ENCODE measurements around the gene PHLDB3. TPM values are rescaled to one million over a fixed set of nuclear protein-coding genes. Genes with fewer than 3 reads are reported as not detected.
"Not testable (repeated sequence)": the region's sequence is repeated elsewhere in the genome, so short reads cannot be mapped to it uniquely, and the experiment has no call there.

PHLDB3 gene
- polyA plus RNA-seq (2014; cell fraction: cytosol; rRNA removed), result 4.5 and 6.5 TPM in 2 replicates
- 12.4 and 12.6 TPM in 2 replicates for polyA plus RNA-seq (2014; cell fraction: nucleus; rRNA removed)

- peak; percentile 28 for DNase-seq (ENCODE audit: low spot score)
Measured at GRCh38 chr19:43504426-43505185, at the start of gene PHLDB3. PHLDB3 (minus strand) TSS chr19:43504746; CDS start chr19:43504118, 628 bp downstream.

- no peak for DNase-seq (ENCODE audit: low spot score)
Measured at GRCh38 chr19:43553656-43554055, 49.1 kb upstream of the PHLDB3 start.

GRCh38 chr19:43552616-43553015 lies 48.1 kb upstream of the PHLDB3 start:
- DNase-seq (ENCODE audit: low spot score), result no peak

- no peak for DNase-seq (ENCODE audit: low spot score)
Measured at GRCh38 chr19:43552198-43552450, 47.6 kb upstream of the PHLDB3 start.

- DNase-seq (ENCODE audit: low spot score), result no peak
Measured at GRCh38 chr19:43551399-43552197, 47.1 kb upstream of the PHLDB3 start.

GRCh38 chr19:43548706-43549105 lies 44.2 kb upstream of the PHLDB3 start:
- DNase-seq (ENCODE audit: low spot score), result no peak

- DNase-seq (ENCODE audit: low spot score), result not testable (repeated sequence)
Measured at GRCh38 chr19:43547926-43548325, 43.4 kb upstream of the PHLDB3 start.

GRCh38 chr19:43546581-43546980 lies 42.0 kb upstream of the PHLDB3 start:
- DNase-seq (ENCODE audit: low spot score), result no peak

- DNase-seq (ENCODE audit: low spot score), result no peak
Measured at GRCh38 chr19:43545981-43546380, 41.4 kb upstream of the PHLDB3 start.

- no peak for DNase-seq (ENCODE audit: low spot score)
Measured at GRCh38 chr19:43545276-43545675, 40.7 kb upstream of the PHLDB3 start.

- no peak for DNase-seq (ENCODE audit: low spot score)
Measured at GRCh38 chr19:43544077-43544476, 39.5 kb upstream of the PHLDB3 start.

GRCh38 chr19:43541920-43542650 lies 37.5 kb upstream of the PHLDB3 start:
- DNase-seq (ENCODE audit: low spot score), result no peak

- DNase-seq (ENCODE audit: low spot score), result no peak
Measured at GRCh38 chr19:43540381-43540780, 35.8 kb upstream of the PHLDB3 start.

GRCh38 chr19:43538922-43539321 lies 34.4 kb upstream of the PHLDB3 start:
- DNase-seq (ENCODE audit: low spot score), result no peak

- DNase-seq (ENCODE audit: low spot score), result peak; percentile 14
Measured at GRCh38 chr19:43534816-43535761, 30.5 kb upstream of the PHLDB3 start.

- no peak for DNase-seq (ENCODE audit: low spot score)
Measured at GRCh38 chr19:43534305-43534815, 29.8 kb upstream of the PHLDB3 start.

- DNase-seq (ENCODE audit: low spot score), result peak; percentile 92
Measured at GRCh38 chr19:43533546-43534304, 29.2 kb upstream of the PHLDB3 start.

GRCh38 chr19:43532962-43533545 lies 28.5 kb upstream of the PHLDB3 start, which contains the start of gene ZNF575:
ZNF575 (plus strand) TSS chr19:43533188; CDS start chr19:43534423, 1,235 bp downstream.
- DNase-seq (ENCODE audit: low spot score), result peak; percentile 92

GRCh38 chr19:43532571-43532961 lies 28.0 kb upstream of the PHLDB3 start:
- no peak for DNase-seq (ENCODE audit: low spot score)

Data from SK-N-DZ (cell line).